GM04503 (cell line): Measurements from ENCODE around the gene C22orf15.
A peak's percentile ranks its signal among the peaks of the same experiment; 100 is the strongest.
"Not testable (repeated sequence)": the region's sequence is repeated elsewhere in the genome, so short reads cannot be mapped to it uniquely, and the experiment has no call there.

Source experiments
- DNase-seq: peaks from one replicate; pipeline ENCODE4 v3.0.0-alpha.2; 2012; ENCODE audit warnings: low read depth

Gene C22orf15, protein sequence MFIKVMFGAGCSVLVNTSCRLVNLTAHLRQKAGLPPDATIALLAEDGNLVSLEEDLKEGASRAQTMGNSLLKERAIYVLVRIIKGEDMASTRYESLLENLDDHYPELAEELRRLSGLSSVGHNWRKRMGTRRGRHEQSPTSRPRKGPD

DNA sequence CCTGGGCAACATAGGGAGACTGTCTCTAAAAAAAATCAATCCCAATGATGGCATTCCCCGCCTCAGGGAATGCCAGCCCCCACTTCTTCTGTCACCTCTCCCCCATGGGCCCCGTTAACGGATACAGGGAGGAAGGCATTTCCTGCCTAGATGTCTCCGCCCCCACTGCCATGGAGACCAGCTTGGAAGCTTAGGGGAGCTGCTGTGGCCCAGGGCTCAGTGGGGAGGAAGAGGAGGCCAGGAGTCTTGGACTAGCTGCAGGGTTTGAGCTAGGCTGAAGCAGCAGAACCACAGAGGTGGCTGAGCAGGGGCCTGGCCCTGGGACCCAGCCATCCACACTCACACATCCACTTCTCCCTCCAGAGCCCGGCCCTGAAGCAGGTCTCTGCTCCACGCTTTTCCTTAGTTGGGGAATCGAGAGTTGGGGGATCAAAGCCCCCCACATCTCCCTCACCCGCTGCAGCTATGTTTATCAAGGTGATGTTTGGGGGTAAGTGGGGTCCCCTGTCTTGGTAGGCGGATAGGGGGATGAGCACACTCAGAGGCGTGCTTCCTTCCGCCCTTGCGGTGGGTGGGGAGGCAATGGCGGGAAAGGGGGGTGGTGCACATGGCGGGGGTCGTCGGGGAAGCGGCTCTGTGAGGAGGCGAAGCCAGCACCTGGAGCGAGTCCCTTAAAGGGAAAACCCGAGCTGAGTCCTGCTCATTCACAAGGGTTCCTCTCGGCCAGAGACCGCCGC, at the start of gene C22orf15:
Gene C22orf15, plus strand, starts transcription at position 149 of the 737 bp plus-strand sequence. Its CDS starts 317 bp downstream, at position 466.
- DNase-seq, result no peak

DNA sequence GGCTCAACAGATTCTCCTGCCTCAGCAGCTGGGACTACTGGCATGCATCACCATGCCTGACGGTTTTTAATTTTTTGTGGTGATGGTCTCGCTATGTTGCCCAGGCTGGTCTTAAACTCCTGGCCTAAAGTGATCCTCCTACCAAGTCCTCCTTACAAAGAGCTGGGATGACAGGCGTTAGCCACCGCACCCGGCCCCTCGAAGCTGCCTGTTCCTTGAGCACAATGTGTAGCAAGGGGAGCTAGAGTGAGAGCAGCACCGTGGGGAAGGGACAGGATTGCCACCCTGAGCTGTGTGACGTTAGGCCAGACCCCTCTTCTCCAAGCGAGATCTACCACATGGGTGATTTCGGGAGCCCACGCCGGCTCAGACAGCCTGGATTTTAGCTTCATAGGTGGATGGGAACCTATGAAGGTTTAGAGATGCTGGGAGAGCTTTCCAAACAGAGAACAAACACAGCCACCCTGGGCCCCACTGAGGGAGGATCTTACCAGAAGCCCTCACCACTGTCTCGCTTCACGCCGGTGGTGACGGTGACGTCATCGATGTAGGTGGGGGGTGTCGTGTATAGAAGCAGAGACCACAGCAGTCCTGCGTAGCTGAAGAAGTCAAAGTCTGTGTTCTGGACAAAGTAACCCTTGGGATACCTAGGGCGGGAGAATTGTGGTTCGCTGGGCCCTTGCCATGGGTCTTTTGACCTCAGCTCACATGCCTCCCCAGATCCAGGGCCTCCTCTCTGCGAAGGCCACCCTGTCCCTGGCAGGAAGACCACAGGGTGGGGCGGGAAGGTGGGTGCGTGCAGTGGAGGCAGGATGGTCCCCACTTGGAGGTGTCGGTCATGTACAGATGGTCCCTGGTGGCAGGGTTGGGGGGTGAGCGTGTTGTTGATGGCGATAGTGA, 48.8 kb upstream of the C22orf15 start:
- DNase-seq, result no peak

DNA sequence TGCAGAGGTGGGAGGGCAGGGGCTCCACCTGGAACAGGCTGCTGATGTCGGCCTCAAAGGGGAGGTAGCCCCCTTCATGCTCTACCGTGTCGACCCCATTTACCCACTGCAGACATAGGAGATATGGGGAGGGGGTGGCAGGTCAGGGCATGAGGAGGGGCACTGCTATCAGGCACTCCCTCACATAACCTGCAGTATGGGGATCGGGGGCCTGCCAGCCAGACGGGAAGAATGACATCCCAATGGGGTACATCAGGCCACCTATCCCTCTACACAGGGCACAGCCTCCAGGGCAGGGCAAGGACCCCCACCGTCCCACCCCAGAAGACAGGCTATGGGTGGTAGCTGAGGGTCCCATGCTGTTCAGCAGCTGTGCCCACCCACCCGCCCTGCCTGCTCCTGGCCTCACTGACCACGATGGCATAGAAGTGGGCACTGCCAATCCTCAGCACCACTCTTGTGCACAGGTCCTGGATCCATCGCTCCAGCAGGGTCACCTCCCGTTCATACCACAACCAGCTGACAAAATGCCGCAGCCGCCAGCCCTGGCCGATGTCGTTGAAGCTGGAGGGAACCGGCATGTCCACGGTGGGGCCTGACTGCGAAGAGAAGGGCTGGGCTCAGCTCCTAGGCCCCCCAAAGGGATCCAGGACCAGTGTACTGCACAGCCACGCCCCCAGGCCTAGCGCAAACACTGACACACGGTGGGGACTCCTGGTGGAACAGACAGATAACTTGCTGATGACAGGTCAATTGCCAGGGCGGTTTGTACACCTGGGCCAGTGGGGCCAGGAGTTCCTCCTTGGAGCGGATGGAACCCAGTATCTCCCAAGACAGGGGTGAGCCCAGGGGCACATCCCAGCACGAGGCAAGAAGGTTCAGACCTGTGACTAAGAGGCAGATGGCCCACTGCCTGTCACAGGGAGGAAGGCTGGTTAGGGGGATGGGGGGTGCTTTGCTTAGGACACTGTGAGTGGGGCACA, 47.9 kb upstream of the C22orf15 start:
- DNase-seq, result no peak

DNA sequence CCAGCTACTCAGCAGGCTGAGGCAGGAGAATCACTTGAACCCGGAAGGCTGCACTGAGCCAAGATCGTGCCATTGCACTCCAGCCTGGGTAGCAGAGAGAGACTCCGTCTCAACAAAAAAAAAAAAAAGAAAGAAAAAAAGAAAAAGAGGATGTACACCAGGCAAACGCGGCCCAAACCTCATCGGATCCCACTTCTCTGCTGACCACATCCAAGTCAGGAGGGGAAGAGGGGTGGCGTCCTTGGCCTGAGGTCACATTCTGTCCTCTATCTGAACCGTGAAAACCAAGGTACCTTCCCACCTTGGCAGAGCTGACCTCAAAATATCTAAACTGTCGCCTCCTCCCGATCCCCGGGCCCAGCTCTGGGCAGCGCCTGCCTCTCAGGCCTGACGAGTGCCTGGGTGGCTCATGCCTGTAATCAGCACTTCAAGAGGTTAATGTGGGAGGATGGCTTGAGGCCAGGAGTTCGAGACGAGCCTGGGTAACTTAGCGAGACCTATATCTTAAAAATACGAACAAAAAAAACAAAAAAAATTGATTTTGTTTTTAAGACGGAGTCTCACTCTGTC, 46.9 kb upstream of the C22orf15 start:
- no peak for DNase-seq

DNA sequence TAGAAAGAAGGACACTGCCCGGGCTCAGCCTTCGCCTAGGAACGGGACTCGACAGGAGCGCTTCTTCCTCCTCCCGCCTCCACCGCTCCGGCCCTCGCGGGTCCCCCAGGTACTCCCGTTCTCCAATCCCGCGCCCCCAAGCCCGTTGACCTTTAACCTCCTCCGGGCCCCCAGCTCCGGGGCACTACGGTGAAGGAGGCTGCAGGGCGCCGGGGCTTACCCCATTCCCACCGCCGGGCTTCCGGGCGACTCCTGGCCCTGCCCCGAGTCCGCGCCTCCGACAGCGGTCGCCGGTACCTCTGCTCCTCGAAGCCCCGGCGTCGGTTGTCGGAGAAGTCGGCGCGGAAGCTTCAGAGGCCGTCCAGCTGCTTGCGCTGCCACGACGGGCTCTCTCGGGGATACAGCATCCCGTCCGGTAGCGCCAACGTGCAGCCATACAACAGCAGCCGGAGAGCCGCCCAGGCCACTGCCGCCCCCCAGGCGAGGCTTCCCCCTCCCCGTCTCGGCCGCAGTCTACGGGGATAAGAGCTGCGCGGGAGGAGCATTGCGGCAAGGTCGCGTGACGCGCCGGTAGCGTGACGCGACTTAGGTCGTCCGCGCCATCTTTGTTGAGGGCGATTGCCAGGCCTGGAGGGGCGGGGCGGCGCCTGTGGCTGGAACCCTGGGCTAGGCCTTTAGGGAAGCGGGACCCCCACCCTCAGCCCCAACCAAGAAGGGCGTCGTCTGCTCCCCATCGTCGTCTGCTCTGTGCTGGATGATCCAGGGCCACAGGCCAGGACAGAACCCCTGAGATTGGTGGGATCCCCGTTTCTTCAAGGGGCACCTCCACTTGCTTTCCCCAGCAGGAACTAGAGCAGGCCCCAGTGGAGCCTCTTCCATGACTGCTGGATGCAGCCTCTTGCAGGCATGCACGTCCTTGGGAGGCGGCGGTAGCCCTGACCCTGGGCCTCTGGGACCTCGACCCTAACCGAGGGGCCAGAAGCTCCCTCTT, 45.7 kb upstream of the C22orf15 start:
- peak; percentile 31 for DNase-seq

DNA sequence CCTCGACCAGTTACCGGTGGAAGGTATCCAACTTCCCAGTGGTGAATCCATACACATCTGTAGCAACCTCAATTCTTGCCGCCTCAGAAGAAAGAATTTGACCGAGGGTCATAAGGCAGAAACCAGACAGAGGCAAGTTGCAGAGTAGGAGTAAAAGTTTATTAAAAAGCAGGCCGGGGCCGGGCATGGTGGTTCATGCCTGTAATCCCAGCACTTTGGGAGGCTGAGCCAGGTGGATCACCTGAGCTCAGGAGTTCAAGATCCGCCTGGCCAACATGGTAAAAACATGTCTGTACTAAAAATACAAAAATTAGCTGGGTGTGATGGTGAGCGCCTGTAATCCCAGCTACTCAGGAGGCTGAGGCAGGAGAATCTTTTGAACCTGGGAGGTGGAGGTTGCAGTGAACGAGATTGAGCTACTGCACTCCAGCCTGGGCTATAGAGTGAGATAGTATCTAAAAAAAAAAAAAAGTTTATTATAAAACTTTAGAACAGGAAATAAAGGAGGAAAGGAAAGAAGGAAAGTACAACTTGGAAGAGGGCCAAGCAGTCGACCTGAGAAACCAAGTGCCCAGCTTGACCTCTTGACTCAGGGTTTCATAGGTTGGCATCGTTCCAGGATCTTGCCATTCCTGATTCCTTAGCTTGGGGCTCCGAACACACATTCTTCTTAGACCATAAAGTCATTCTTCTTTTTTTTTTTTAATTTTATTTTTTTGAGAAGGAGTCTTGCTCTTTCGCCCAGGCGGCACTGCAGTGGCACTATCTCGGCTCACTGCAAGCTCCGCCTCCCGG, 44.2 kb upstream of the C22orf15 start:
- DNase-seq, result no peak

DNA sequence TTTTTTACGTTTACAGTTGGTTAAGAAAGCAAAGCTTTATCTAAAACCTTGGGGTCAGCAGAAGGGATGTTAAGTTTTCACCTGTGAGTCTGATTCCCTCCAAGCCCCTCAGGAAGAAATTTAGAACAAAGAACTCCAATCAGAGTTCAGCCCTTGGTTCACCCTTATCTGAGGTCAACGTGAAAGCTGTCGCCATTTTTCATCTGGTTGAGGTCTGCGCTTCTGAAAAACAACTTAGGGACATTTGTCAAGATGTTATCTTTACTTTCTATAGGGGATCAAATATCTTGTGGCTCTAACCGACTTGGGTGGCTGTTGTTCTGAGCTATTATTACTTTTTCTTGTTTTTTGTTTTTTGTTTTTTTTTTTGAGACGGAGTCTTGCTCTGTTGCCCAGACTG, 41.9 kb upstream of the C22orf15 start:
- DNase-seq, result no peak

DNA sequence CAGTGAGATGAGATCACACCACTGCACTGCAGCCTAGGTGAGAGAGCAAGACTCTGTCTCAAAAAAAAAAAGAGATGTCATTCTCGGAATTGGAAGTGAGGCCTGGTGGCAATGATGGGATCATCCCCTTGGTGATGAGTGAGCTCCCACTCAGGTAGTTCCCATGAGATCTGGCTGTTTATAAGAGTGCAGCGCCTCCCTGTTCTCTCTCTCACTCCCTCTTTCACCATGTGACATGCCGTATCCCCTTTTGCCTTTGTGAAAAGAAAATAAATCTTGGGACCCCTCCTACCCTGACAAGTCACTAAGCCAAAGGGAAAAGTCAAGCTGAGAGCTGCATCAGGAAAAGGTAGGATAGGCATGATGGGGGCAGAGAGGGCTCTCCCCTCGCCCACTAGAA, 40.6 kb upstream of the C22orf15 start:
- DNase-seq, result no peak

DNA sequence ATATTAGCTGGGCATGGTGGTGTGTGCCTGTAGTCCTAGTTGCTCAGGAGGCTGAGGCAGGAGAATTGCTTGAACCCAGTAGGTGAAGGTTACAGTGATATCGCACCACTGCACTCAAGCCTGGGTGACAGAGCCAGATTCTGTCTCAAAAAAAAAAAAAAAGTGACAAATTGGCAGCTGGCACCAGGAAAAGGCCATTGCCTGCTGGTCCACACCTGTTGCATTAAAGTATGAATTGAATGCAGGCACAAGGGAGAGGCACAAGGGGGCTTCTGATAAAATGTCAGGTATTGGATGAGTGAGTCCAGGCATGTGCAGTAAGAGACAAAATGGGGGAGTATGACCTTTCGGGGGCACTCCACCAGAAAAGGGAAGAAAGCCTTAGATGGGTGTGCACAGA, 40.1 kb upstream of the C22orf15 start:
- no peak for DNase-seq

DNA sequence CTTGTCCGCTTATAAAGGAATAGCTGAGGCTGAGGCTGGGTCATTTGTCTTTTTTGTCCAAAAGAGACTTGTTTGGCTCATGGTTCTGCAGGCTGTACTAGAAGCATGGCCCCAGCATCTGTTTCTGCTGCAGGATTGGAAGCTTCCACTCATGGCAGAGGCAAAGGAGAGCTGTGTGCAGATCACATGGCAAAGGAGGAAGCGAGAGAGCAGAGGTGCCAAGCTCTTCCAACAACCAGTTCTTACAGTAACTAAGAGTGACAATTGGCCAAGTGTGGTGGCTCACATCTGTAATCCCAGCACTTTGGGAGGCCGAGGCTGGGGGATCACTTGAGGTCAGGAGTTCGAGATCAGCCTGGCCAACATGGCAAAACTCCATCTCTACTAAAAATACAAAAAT, 34.7 kb upstream of the C22orf15 start:
- not testable (repeated sequence) for DNase-seq

DNA sequence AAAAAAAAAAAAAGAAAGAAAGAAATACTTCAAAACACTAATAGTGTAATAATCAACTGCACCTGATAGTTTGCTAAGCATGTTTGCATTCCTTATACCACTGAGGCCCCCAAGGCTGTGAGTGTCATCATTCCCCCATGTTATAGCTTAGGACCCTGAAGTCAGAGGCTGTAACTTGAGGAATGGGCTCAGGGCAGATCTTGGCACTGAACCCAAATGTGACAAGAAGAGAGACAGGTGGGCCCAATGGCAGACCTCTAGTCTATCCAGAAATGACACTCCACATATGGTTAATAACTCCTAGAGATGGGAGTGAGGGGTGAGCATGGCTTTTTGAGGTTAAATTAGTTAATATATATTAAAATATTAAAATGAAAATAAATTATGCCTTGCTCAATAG, 25.1 kb upstream of the C22orf15 start:
- DNase-seq, result no peak

DNA sequence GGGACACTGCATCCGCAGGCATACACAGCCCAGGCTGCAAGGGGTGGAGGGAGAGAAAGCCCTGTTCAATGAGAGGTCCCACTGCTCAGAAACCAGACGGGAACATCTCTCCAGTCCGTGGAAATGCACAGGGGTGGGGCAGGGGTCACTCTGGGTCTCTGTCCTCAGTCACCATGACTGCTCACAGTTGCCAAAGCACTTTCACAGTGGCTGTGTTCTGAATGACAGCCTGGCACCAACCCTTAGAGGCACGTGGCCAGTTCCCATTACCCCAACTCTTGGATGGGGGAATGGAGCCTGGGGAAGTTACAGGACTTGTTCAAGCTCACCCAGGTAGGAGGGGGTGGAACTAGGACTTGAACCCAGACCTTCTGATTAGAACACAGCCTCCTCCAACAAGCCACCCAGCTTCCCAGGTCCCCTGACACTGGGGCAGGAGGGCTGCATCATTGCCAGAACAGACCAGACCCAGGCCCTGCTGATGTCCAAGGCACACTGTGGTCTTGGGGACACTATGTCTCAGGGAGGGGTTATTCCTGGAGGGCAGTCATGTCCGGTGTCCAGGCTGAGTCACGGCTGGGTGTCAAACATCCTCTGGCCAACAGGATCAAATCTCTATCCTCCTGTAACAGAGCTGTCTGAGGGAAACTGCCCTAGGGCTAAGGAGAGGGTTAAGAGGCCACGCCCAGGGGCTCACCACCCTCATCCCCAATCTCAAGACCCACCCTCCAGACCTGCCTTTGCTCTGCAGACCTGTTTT, 20.1 kb upstream of the C22orf15 start:
- DNase-seq, result no peak

DNA sequence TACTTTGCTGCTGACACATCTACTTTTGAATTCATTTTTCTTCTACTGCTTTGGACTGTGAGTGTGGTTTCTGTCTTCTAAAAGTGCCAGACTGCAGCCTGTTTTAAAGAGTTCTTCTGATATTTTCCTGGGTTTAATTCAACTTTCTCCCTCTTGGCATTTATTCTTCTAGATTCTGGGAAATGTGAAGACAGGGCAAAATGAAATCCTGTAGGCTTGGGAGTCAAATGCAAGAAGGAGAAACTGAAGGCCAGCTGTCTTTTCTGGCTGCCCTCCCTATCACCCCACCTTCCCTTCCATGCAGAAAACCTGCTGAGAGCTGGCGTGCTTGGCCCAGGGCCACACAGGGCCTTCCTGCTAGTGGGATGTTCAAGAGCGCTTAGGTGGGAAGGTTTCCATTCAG, 19.5 kb upstream of the C22orf15 start:
- no peak for DNase-seq

DNA sequence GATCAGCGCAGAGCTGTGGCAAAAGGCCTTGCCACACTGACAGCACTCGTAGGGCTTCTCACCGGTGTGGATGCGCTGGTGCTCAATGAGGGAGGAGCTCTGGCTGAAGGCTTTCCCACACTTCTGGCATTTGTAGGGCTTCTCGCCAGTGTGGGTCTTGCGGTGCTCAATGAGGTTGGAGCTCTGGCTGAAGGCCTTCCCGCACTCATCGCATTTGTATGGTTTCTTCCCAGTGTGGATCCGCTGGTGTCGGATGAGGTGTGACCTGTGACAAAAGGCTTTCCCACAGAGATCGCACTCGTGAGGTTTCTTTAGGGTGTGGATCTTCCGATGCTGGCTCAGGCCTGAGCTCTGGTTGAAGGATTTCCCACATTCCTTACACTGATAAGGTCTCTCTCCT, 18.8 kb upstream of the C22orf15 start:
- DNase-seq, result no peak

DNA sequence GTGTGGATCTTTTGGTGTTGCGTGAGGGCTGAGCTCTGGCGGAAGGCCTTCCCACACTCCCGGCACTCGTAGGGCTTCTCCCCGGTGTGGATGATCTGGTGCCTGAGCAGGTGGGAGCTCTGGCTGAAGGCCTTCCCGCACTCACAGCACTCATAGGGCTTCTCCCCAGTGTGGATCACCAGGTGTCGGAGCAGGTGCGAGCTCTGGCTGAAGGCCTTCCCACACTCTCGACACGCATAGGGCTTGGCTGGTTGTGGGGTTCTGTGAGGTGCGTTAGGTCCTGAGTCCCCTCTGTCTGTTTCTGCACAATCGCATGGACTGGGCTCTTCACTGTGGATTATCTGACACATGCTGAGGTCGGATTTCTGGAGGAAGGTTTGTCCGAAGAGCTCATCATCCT, 18.3 kb upstream of the C22orf15 start:
- no peak for DNase-seq

DNA sequence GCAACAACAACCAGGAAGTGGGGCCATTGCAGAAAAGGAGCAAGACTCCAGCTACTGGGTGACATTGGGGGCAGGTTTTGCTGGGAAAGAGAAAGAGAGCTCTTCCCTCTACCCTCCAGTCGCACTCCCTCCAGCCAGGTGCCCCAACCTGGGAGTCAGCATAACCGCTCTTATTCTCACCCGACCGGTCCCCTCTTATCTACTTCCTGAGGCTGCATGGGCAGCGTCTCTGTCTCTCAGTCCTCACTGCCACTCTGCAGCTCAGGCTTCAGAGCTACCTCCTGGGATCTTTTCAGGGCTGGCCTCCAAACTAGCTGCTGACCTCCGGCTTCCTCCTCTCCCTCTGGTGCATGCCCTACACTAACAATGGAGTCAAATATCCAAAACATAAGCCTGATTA, 17.0 kb upstream of the C22orf15 start:
- DNase-seq, result no peak

DNA sequence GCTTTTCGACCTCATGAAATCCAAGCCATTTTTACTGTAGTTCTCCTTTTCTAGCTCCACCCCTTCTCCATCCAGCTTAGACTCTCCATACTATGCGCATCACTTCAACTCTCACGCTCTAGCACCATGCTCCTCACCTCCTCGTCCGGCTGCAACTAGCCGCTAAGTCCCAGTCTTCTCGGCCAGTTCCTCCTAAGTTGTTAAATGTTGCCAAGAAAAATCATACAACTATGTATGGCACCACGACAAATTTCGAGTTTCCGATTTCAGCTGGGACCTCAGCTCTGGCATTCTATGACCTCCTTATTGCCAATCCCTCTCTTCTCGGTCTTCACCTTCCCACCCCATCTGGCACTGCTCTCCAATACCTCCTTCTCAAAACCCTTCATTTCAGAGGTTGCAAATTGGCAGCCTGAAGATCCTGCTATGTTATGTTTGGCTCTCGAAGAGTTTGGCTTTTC, 12.9 kb upstream of the C22orf15 start:
- no peak for DNase-seq

DNA sequence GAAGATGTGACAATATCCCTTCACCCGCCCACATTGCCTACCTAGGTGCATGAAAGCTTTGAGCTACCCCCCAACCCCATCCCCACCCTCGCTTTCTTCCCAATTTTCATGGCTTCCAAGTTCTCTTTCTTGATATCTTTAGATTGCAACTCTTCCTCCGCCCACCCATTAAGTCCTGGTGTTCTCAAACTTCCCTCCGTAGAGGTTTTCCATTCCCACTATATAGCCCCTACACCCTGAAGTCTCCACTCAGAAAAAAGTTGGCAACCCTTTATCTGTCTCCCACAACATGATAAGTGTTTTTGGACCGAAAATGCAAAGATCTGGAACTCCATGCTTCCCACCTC, 12.4 kb upstream of the C22orf15 start:
- no peak for DNase-seq
